ENCODE data around the gene OGDHL. TPM values are rescaled to one million over a fixed set of nuclear protein-coding genes. Genes with fewer than 3 reads are reported as not detected.

The OGDHL gene
- total RNA-seq, 6 experiments from 2014 or later = 60.4 to 98.5 (median 76.8) TPM

- ATAC-seq (no peak), DNase-seq (no peak)
- TF ChIP-seq POLR2A (IDR thresholded peaks at IDR 0.05) = no peak
- TF ChIP-seq CTCF (IDR thresholded peaks at IDR 0.05) = no peak
- peaks cover 0 to 6% (median 0%) of the 10 kb centered on the region in 4 donors for H3K4me1 ChIP-seq
- no peak overlapping the region for H3K4me3 ChIP-seq
- H3K36me3 ChIP-seq = peaks cover 0 to 48% (median 21%) of the 10 kb centered on the region in 4 donors
- no peak overlapping the region for H3K27ac ChIP-seq
- H3K9me3 ChIP-seq = no peaks in the 10 kb centered on the region
- intact Hi-C loops (cut with DNase I) = no loop called here
- 92% methylated on average over 5 of the region's 7 CpGs for WGBS (ENCODE audit: insufficient coverage, low coverage, low lambda C conversion rate, missing lambda C conversion rate)
- no peaks in the 10 kb centered on the region for H3K27me3 ChIP-seq
These were observed 9.5 kb downstream of the OGDHL start for GRCh38 chr10:49752584-49752983.

- no peak for TF ChIP-seq POLR2A (IDR thresholded peaks at IDR 0.05)
- TF ChIP-seq CTCF (IDR thresholded peaks at IDR 0.05) = no peak
These were observed 10.2 kb downstream of the OGDHL start for GRCh38 chr10:49751636-49752510.

GRCh38 chr10:49751216-49751615, 10.9 kb downstream of the OGDHL start:
- ATAC-seq (no peak), DNase-seq (no peak)
- no peaks in the 10 kb centered on the region for H3K27me3 ChIP-seq
- H3K36me3 ChIP-seq = peaks cover 0 to 54% (median 21%) of the 10 kb centered on the region in 4 donors
- intact Hi-C loops (cut with DNase I) = no loop called here
- H3K9me3 ChIP-seq = no peaks in the 10 kb centered on the region
- H3K4me3 ChIP-seq = no peak overlapping the region
- TF ChIP-seq POLR2A (IDR thresholded peaks at IDR 0.05) (no peak), CTCF (IDR thresholded peaks at IDR 0.05) (no peak)
- peaks cover 0 to 6% (median 0%) of the 10 kb centered on the region in 4 donors for H3K4me1 ChIP-seq
- WGBS (ENCODE audit: insufficient coverage, low coverage, low lambda C conversion rate, missing lambda C conversion rate) = 88% methylated on average over 4 of the region's 5 CpGs
- H3K27ac ChIP-seq = no peak overlapping the region

More at GRCh38 chr10:49751636-49752510, 10.2 kb downstream of the OGDHL start:
- Histone ChIP-seq H3K9me3 (no peaks in the 10 kb centered on the region), H3K27ac (no peak overlapping the region), H3K4me1 (peaks cover 0 to 6% (median 0%) of the 10 kb centered on the region in 4 donors), H3K4me3 (no peak overlapping the region), H3K27me3 (no peaks in the 10 kb centered on the region), H3K36me3 (peaks cover 0 to 52% (median 20%) of the 10 kb centered on the region in 4 donors)
- intact Hi-C loops (cut with DNase I) = no loop called here
- ATAC-seq = no peak
- DNase-seq = no peak
- WGBS (ENCODE audit: insufficient coverage, low coverage, low lambda C conversion rate, missing lambda C conversion rate) = 88% methylated on average over 10 of the region's 20 CpGs

GRCh38 chr10:49750546-49750945, 11.6 kb downstream of the OGDHL start:
- H3K4me3 ChIP-seq = no peak overlapping the region
- ATAC-seq (no peak), DNase-seq (no peak)
- peaks cover 0 to 6% (median 0%) of the 10 kb centered on the region in 4 donors for H3K4me1 ChIP-seq
- 96% methylated on average over 5 of the region's 9 CpGs for WGBS (ENCODE audit: insufficient coverage, low coverage, low lambda C conversion rate, missing lambda C conversion rate)
- H3K9me3 ChIP-seq = no peaks in the 10 kb centered on the region
- H3K27ac ChIP-seq = no peak overlapping the region
- H3K36me3 ChIP-seq = peaks cover 0 to 55% (median 24%) of the 10 kb centered on the region in 4 donors
- H3K27me3 ChIP-seq = no peaks in the 10 kb centered on the region
- no peak for TF ChIP-seq POLR2A (IDR thresholded peaks at IDR 0.05)
- no peak for TF ChIP-seq CTCF (IDR thresholded peaks at IDR 0.05)
- intact Hi-C loops (cut with DNase I) = no loop called here
